ENCODE data around the gene LCP2.

The LCP2 gene

DNA sequence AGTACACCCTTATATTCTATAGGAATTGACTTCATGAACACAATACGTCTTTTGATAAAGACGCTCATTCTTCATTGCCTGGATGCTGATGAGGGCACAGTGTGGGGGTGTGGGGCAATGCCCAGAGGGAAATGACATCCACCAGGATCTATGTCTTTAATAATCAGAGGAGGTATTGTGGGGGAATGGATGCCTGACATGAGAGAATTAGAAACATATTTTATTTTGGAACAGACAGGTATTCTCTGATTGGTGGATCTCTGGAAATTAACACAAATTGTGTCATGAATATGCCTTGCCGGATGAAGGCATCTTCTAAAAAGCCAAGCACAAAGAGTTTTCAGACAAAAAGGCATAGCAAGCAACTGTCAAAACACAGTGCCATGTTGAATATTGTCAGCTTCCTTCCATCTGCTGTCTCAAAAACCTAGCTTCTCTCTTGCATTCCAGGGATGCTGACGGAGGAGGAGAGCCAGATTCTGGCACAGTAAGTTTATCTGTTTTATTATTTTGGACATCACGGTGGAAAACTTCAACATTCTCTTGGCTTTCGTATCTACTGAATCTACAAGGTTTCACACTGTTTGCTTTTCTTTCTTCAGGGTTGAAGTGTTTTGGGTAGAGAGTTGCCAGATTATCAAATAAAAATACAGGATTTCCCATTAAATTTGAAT lies 68.7 kb downstream of the LCP2 start:
- H3K4me3 ChIP-seq (ENCODE audit: low read depth, low read length): no peak overlapping the region
- no peaks in the 10 kb centered on the region for H3K4me1 ChIP-seq (ENCODE audit: control insufficient read depth, insufficient read depth, low read length)
- H3K36me3 ChIP-seq (ENCODE audit: control insufficient read depth in 2 of 2, insufficient read depth in 1 of 2, low read length in 2 of 2): no peaks in the 10 kb centered on the region
- ChIA-PET POLR2A (no interaction called here), CTCF (interaction anchor here (0.9 to 6.3 kb wide), 5 partner anchors 10 to 204 kb away, joined by 3 to 66 read pairs (median 3); no protein-coding TSS in a partner anchor)
- H3K27ac ChIP-seq (ENCODE audit: extremely low read depth, low read depth, low read length): no peak overlapping the region
- H3K9me3 ChIP-seq (ENCODE audit: control insufficient read depth, insufficient read depth, low read depth, low read length): no peaks in the 10 kb centered on the region
- TF ChIP-seq, protein P1, sequence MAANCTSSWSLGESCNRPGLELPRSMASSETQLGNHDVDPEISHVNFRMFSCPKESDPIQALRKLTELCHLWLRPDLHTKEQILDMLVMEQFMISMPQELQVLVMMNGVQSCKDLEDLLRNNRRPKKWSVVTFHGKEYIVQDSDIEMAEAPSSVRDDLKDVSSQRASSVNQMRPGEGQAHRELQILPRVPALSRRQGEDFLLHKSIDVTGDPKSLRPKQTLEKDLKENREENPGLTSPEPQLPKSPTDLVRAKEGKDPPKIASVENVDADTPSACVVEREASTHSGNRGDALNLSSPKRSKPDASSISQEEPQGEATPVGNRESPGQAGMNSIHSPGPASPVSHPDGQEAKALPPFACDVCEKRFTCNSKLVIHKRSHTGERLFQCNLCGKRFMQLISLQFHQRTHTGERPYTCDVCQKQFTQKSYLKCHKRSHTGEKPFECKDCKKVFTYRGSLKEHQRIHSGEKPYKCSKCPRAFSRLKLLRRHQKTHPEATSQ (tag by site-specific recombination; IDR thresholded peaks at IDR 0.05): no peak
- TF ChIP-seq, protein P2, sequence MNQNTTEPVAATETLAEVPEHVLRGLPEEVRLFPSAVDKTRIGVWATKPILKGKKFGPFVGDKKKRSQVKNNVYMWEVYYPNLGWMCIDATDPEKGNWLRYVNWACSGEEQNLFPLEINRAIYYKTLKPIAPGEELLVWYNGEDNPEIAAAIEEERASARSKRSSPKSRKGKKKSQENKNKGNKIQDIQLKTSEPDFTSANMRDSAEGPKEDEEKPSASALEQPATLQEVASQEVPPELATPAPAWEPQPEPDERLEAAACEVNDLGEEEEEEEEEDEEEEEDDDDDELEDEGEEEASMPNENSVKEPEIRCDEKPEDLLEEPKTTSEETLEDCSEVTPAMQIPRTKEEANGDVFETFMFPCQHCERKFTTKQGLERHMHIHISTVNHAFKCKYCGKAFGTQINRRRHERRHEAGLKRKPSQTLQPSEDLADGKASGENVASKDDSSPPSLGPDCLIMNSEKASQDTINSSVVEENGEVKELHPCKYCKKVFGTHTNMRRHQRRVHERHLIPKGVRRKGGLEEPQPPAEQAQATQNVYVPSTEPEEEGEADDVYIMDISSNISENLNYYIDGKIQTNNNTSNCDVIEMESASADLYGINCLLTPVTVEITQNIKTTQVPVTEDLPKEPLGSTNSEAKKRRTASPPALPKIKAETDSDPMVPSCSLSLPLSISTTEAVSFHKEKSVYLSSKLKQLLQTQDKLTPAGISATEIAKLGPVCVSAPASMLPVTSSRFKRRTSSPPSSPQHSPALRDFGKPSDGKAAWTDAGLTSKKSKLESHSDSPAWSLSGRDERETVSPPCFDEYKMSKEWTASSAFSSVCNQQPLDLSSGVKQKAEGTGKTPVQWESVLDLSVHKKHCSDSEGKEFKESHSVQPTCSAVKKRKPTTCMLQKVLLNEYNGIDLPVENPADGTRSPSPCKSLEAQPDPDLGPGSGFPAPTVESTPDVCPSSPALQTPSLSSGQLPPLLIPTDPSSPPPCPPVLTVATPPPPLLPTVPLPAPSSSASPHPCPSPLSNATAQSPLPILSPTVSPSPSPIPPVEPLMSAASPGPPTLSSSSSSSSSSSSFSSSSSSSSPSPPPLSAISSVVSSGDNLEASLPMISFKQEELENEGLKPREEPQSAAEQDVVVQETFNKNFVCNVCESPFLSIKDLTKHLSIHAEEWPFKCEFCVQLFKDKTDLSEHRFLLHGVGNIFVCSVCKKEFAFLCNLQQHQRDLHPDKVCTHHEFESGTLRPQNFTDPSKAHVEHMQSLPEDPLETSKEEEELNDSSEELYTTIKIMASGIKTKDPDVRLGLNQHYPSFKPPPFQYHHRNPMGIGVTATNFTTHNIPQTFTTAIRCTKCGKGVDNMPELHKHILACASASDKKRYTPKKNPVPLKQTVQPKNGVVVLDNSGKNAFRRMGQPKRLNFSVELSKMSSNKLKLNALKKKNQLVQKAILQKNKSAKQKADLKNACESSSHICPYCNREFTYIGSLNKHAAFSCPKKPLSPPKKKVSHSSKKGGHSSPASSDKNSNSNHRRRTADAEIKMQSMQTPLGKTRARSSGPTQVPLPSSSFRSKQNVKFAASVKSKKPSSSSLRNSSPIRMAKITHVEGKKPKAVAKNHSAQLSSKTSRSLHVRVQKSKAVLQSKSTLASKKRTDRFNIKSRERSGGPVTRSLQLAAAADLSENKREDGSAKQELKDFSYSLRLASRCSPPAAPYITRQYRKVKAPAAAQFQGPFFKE (tag by site-specific recombination; IDR thresholded peaks at IDR 0.05; ENCODE audit: borderline replicate concordance): no peak
- TF ChIP-seq ZNF426 (tag by site-specific recombination; IDR thresholded peaks at IDR 0.05): no peak
- TF ChIP-seq ZSCAN30 (tag by site-specific recombination; IDR thresholded peaks at IDR 0.05): no peak
- no peak for TF ChIP-seq ZNF121 (tag by site-specific recombination; IDR thresholded peaks at IDR 0.05)
- TF ChIP-seq ZNF394 (tag by site-specific recombination; IDR thresholded peaks at IDR 0.05; ENCODE audit: borderline replicate concordance): no peak
- TF ChIP-seq ZNF621 (tag by site-specific recombination; IDR thresholded peaks at IDR 0.05): no peak
- no peak for TF ChIP-seq ZNF16 (tag by site-specific recombination; IDR thresholded peaks at IDR 0.05; ENCODE audit: low read depth)

DNA sequence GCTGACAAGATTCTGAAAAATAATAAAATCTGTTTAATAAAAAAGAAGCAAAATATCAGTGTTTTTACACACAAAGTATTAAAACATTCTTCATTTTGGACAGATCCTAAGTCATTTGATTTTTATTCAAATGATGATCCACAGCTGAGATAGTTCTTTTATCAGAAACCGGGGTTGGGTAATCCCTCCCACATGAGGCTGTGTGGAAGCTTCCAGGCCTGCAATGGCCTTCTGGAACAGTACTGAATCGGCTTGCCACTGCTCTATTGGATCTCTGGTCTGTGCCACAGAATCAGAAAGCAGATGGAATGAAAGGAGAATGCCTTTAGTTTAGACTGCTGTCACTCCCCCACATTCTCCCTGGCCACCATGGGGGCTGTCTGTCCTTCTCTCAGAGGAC lies 70.9 kb downstream of the LCP2 start:
- ChIA-PET CTCF (interaction anchor here (0.6 to 6.3 kb wide), 25 partner anchors 9 to 412 kb away, joined by 3 to 66 read pairs (median 5); no protein-coding TSS in a partner anchor), POLR2A (no interaction called here)
- TF ChIP-seq ZXDB (tag by site-specific recombination; IDR thresholded peaks at IDR 0.05): no peak
- TF ChIP-seq OSR2 (tag by site-specific recombination; IDR thresholded peaks at IDR 0.05): no peak
- TF ChIP-seq, protein P3, sequence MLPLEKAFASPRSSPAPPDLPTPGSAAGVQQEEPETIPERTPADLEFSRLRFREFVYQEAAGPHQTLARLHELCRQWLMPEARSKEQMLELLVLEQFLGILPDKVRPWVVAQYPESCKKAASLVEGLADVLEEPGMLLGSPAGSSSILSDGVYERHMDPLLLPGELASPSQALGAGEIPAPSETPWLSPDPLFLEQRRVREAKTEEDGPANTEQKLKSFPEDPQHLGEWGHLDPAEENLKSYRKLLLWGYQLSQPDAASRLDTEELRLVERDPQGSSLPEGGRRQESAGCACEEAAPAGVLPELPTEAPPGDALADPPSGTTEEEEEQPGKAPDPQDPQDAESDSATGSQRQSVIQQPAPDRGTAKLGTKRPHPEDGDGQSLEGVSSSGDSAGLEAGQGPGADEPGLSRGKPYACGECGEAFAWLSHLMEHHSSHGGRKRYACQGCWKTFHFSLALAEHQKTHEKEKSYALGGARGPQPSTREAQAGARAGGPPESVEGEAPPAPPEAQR (tag by site-specific recombination; IDR thresholded peaks at IDR 0.05): no peak
- TF ChIP-seq ZNF747 (tag by site-specific recombination; IDR thresholded peaks at IDR 0.05): no peak
- TF ChIP-seq OVOL3 (tag by site-specific recombination; IDR thresholded peaks at IDR 0.05): no peak
- TF ChIP-seq IKZF3 (tag by site-specific recombination; IDR thresholded peaks at IDR 0.05): no peak
- TF ChIP-seq SP3 (tag by site-specific recombination; IDR thresholded peaks at IDR 0.05): no peak
- no peak for TF ChIP-seq ZNF223 (tag by site-specific recombination; IDR thresholded peaks at IDR 0.05)
- TF ChIP-seq HOXC10 (CRISPR knock-in tag; IDR thresholded peaks at IDR 0.05): no peak
- Histone ChIP-seq H3K36me3 (ENCODE audit: control insufficient read depth in 2 of 2, insufficient read depth in 1 of 2, low read length in 2 of 2) (no peaks in the 10 kb centered on the region), H3K9me3 (ENCODE audit: control insufficient read depth, insufficient read depth, low read depth, low read length) (no peaks in the 10 kb centered on the region), H3K4me1 (ENCODE audit: control insufficient read depth, insufficient read depth, low read length) (no peaks in the 10 kb centered on the region), H3K27ac (ENCODE audit: extremely low read depth, low read depth, low read length) (no peak overlapping the region), H3K4me3 (ENCODE audit: low read depth, low read length) (no peak overlapping the region)
